GM20431 (cell line): ENCODE results near the gene ZFYVE28.

ENCODE experiments used
- in situ Hi-C: fragments of 300-500 bp; cut with MseI, MboI; formaldehyde crosslinking; loops from one replicate; pipeline ENCODE4 v1.15.0; 2020; ENCODE audit warnings: low sequenced_read_pairs; ENCODE audit not compliant: unreplicated experiment

Gene ZFYVE28

GRCh38 chr4:2340272-2341061 is 78.0 kb downstream of the ZFYVE28 start:
- in situ Hi-C loops, result no loop called here

- in situ Hi-C loops, result no loop called here
Observed at GRCh38 chr4:2339458-2340271, 78.8 kb downstream of the ZFYVE28 start.

GRCh38 chr4:2338754-2339457 is 79.5 kb downstream of the ZFYVE28 start:
- in situ Hi-C loops, result no loop called here

- in situ Hi-C loops, result no loop called here
Observed at GRCh38 chr4:2337896-2338295, 80.5 kb downstream of the ZFYVE28 start.

- in situ Hi-C loops, result no loop called here
Observed at GRCh38 chr4:2337131-2337723, 81.2 kb downstream of the ZFYVE28 start.

GRCh38 chr4:2336659-2337058 is 81.8 kb downstream of the ZFYVE28 start:
- in situ Hi-C loops, result no loop called here

GRCh38 chr4:2335729-2336101 is 82.7 kb downstream of the ZFYVE28 start:
- in situ Hi-C loops, result no loop called here

GRCh38 chr4:2334826-2335728 is 83.4 kb downstream of the ZFYVE28 start:
- in situ Hi-C loops, result no loop called here

GRCh38 chr4:2333916-2334644 is 84.4 kb downstream of the ZFYVE28 start:
- in situ Hi-C loops, result no loop called here

- in situ Hi-C loops, result no loop called here
Observed at GRCh38 chr4:2333356-2333841, 85.0 kb downstream of the ZFYVE28 start.

- in situ Hi-C loops, result no loop called here
Observed at GRCh38 chr4:2332976-2333319, 85.5 kb downstream of the ZFYVE28 start.

- in situ Hi-C loops, result no loop called here
Observed at GRCh38 chr4:2332201-2332975, 86.1 kb downstream of the ZFYVE28 start.

- in situ Hi-C loops, result no loop called here
Observed at GRCh38 chr4:2331519-2332200, 86.8 kb downstream of the ZFYVE28 start.

- in situ Hi-C loops, result no loop called here
Observed at GRCh38 chr4:2331043-2331420, 87.4 kb downstream of the ZFYVE28 start.

GRCh38 chr4:2330091-2331042 is 88.1 kb downstream of the ZFYVE28 start:
- in situ Hi-C loops, result no loop called here

GRCh38 chr4:2327579-2327978 is 90.9 kb downstream of the ZFYVE28 start:
- in situ Hi-C loops, result no loop called here
